SIG-M5 (cell line): ENCODE data around the gene MTA1.

Experiments
- DNase-seq: peaks from one replicate; lab custom pipeline; 2025; lab: John Stamatoyannopoulos, UW

MTA1 gene

GRCh38 chr14:105498430-105499255 lies 79.0 kb downstream of the MTA1 start:
- no peak for DNase-seq

GRCh38 chr14:105499256-105500035 lies 79.8 kb downstream of the MTA1 start:
- DNase-seq: no peak

DNA sequence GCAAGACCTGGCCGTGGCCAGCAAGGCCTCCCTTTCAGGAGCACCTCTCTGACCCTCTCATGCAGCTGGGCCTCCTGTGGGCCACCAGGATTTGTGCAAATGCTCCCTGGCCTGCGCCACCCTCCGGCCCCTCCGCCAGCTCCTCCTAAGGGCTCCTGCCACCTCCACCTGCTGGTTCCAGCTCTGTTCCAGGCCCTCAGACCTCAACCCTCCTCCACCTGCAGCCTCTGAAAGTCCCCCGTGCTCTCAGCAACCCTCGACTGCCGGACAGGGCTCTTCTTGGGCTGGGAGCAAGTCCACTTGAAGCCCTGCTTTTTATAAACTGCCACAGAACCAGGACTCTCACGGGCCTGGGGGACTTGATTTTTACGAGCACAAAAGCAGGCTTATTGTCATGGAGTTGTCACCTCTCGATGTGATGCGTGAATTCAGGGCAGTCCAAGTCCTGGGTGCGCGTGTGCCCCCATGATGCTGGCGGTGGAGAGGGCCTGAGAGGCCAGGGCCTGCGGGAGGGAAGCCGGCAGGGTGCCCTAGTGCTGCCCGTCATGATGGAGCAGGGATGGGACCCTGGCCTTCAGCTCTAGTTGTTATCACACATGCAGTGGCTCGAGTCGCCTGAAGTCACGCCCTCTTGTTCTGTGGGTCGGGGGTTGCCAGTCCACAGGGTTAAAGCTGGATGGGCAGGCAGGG lies 80.6 kb downstream of the MTA1 start:
- no peak for DNase-seq

GRCh38 chr14:105500726-105501101 lies 81.1 kb downstream of the MTA1 start:
- no peak for DNase-seq

- DNase-seq: no peak
Measured at GRCh38 chr14:105501504-105502291, 82.1 kb downstream of the MTA1 start.

GRCh38 chr14:105502446-105503295 lies 83.0 kb downstream of the MTA1 start:
- DNase-seq: no peak

DNA sequence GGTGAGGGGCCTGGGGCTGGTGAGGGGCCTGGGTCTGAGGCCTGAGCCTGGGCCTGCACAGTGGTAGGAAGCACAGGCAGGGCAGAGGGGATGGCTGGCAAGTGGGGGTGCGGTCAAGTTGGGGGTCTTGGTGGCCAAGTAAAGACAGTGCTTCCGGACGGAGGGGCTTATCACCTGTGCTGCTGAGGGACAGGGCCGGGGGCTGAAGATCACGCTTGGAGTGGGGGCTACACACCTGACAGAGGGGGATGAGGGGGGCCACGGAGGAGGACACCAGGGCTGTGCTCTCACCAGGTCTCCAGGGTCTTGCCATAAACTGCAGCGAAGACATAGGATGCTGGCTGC lies 83.6 kb downstream of the MTA1 start:
- DNase-seq: no peak

- DNase-seq: no peak
Measured at GRCh38 chr14:105503935-105504692, 84.5 kb downstream of the MTA1 start.

DNA sequence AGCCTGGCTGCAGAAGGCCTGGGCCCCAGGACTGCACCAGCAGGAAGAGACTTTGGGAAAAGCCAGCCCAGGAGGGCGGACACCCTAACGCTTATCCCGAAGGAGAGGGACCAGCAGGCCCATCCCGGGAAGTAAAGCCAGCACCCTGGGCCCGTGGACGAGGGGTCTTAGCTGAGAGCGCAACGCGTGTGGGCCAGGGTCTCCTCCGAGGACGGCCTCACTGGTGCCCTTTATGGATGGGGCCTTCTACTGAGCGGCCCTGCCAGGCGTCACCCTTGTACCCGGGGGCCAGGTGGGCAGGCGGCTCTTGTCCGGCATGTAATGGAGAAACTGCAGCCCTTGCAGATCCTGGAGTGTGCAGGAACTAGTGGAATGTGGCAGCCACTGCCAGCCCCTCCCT lies 85.5 kb downstream of the MTA1 start:
- no peak for DNase-seq

- DNase-seq: no peak
Measured at GRCh38 chr14:105507247-105507646, 87.6 kb downstream of the MTA1 start.

GRCh38 chr14:105508069-105508468 lies 88.4 kb downstream of the MTA1 start:
- DNase-seq: no peak

GRCh38 chr14:105508601-105509000 lies 89.0 kb downstream of the MTA1 start:
- no peak for DNase-seq

GRCh38 chr14:105517096-105517495 lies 97.5 kb downstream of the MTA1 start:
- no peak for DNase-seq

- no peak for DNase-seq
Measured at GRCh38 chr14:105519946-105520698, 100.5 kb downstream of the MTA1 start.
